HS-27A (cell line): ENCODE measurements around the gene DCC.
"Not testable (repeated sequence)": the region's sequence is repeated elsewhere in the genome, so short reads cannot be mapped to it uniquely, and the experiment has no call there.

ENCODE experiments used
- DNase-seq: peaks from one replicate; pipeline ENCODE4 v3.0.0-alpha.2; 2012; ENCODE audit warnings: low read depth, missing footprints

The DCC gene

GRCh38 chr18:53408271-53408670 is 1068.3 kb downstream of the DCC start:
- no peak for DNase-seq

- DNase-seq, result no peak
Observed at GRCh38 chr18:53411511-53411910, 1071.5 kb downstream of the DCC start.

GRCh38 chr18:53417003-53417402 is 1077.0 kb downstream of the DCC start:
- no peak for DNase-seq

- DNase-seq, result no peak
Observed at GRCh38 chr18:53421869-53422268, 1081.9 kb downstream of the DCC start.

GRCh38 chr18:53422896-53423295 is 1082.9 kb downstream of the DCC start:
- DNase-seq, result no peak

GRCh38 chr18:53426666-53427184 is 1086.7 kb downstream of the DCC start:
- no peak for DNase-seq

- no peak for DNase-seq
Observed at GRCh38 chr18:53441761-53442414, 1101.9 kb downstream of the DCC start.

GRCh38 chr18:53442415-53442783 is 1102.4 kb downstream of the DCC start:
- no peak for DNase-seq

- DNase-seq, result no peak
Observed at GRCh38 chr18:53443336-53443735, 1103.3 kb downstream of the DCC start.

GRCh38 chr18:53443831-53444230 is 1103.8 kb downstream of the DCC start:
- DNase-seq, result no peak

- no peak for DNase-seq
Observed at GRCh38 chr18:53451902-53452301, 1111.9 kb downstream of the DCC start.

- DNase-seq, result no peak
Observed at GRCh38 chr18:53457068-53457467, 1117.1 kb downstream of the DCC start.

GRCh38 chr18:53458268-53458667 is 1118.3 kb downstream of the DCC start:
- DNase-seq, result no peak

GRCh38 chr18:53458944-53459580 is 1119.1 kb downstream of the DCC start:
- no peak for DNase-seq

- no peak for DNase-seq
Observed at GRCh38 chr18:53467756-53468155, 1127.8 kb downstream of the DCC start.

GRCh38 chr18:53468173-53468572 is 1128.2 kb downstream of the DCC start:
- DNase-seq, result not testable (repeated sequence)

- DNase-seq, result no peak
Observed at GRCh38 chr18:53472546-53472945, 1132.5 kb downstream of the DCC start.

GRCh38 chr18:53478155-53478554 is 1138.2 kb downstream of the DCC start:
- no peak for DNase-seq

- DNase-seq, result no peak
Observed at GRCh38 chr18:53486296-53486695, 1146.3 kb downstream of the DCC start.

GRCh38 chr18:53489266-53489665 is 1149.3 kb downstream of the DCC start:
- DNase-seq, result no peak

GRCh38 chr18:53490019-53490418 is 1150.0 kb downstream of the DCC start:
- no peak for DNase-seq

- no peak for DNase-seq
Observed at GRCh38 chr18:53496028-53496427, 1156.0 kb downstream of the DCC start.

GRCh38 chr18:53503914-53504441 is 1164.0 kb downstream of the DCC start:
- no peak for DNase-seq

- no peak for DNase-seq
Observed at GRCh38 chr18:53508529-53508928, 1168.5 kb downstream of the DCC start.
